Upper lobe of left lung (tissue), 6 donors: Measurements from ENCODE around the gene PIGU. TPM values are rescaled to one million over a fixed set of nuclear protein-coding genes. Genes with fewer than 3 reads are reported as not detected.
A peak's percentile ranks its signal among the peaks of the same experiment; 100 is the strongest.

ENCODE experiments used
- ATAC-seq, 2 donors: fragments of 200-7000 bp; cut with Tn5 transposase; one replicate each; pipeline ENCODE4 v1.9.1; 2022; ENCODE audit warnings: mild to moderate bottlenecking in 2 of 2, moderate library complexity in 2 of 2; ENCODE audit not compliant: low FRiP score in 2 of 2
- DNase-seq, 2 donors: peaks; one replicate each; pipeline ENCODE4 v3.0.0-alpha.2; 2019 to 2020
- H3K27ac ChIP-seq, 4 donors: fragments of 200-600 bp; sonication (generic); one replicate each; pipeline ENCODE4 v1.5.1; 2016 to 2019
- H3K27me3 ChIP-seq, 4 donors: fragments of 200-600 bp; sonication (generic); one replicate each; pipeline ENCODE4 v1.5.1; 2017 to 2019
- H3K36me3 ChIP-seq, 4 donors: fragments of 200-600 bp; sonication (generic); one replicate each; pipeline ENCODE4 v1.5.1; 2016 to 2019
- H3K4me1 ChIP-seq, 4 donors: fragments of 200-600 bp; sonication (generic); one replicate each; pipeline ENCODE4 v1.5.1; 2018 to 2019
- H3K4me3 ChIP-seq, 4 donors: fragments of 200-600 bp; sonication (generic); one replicate each; pipeline ENCODE4 v1.5.1; 2017 to 2019; ENCODE audit warnings: mild to moderate bottlenecking in 2 of 4, moderate library complexity in 1 of 4
- H3K9me3 ChIP-seq, 4 donors: fragments of 200-600 bp; sonication (generic); one replicate each; pipeline ENCODE4 v1.5.1; 2018 to 2019
- EP300 ChIP-seq, 4 donors: sonication (generic); formaldehyde crosslinking; IDR thresholded peaks; one replicate each; pipeline ENCODE4 v1.5.1; 2017; ENCODE audit warnings: antibody characterized with exemption in 4 of 4, control low read depth in 2 of 4
- POLR2A ChIP-seq, 4 donors: fragments of 450-650 bp; IDR thresholded peaks; one replicate each; pipeline ENCODE4 v1.5.1; 2016 to 2017; ENCODE audit warnings: antibody characterized with exemption in 4 of 4, mild to moderate bottlenecking in 2 of 4
- POLR2AphosphoS5 ChIP-seq, 2 donors: sonication (generic); formaldehyde crosslinking; IDR thresholded peaks; one replicate each; pipeline ENCODE4 v1.5.1; 2017; ENCODE audit warnings: antibody characterized with exemption in 2 of 2
- WGBS, 2 donors: methylation state at CpG; one replicate each; pipeline ENCODE4 v1.1.5; 2017 to 2018; 5-methylcytosine and 5-hydroxymethylcytosine counted together
- total RNA-seq, 6 donors: library from RNA; depleted of rRNA in 4 of 6; stranded (reverse); fragments of >200 nt in 4 of 6; gene quantifications; one replicate each; pipeline versions ENCODE4 v1.1.0 to v1.2.1, GENCODE V29; 2016 to 2021
- TF ChIP-seq, protein P1 (sequence below), 6 experiments: fragments of 450-650 bp in 4 of 6; fragments of 200-600 bp in 2 of 6; sonication (generic) in 2 of 6; IDR thresholded peaks; one replicate each; pipeline ENCODE4 v1.5.1; 2016 to 2019; ENCODE audit warnings: antibody characterized with exemption in 6 of 6
- donor health status: DM: no; HTN: no; CAD: no; lungs with moderate emphysema.
- donor health status: DM: no; HTN: yes; CAD: no; lungs with severe emphysema.

The PIGU gene
- total RNA-seq, 6 donors from 2014 or later, result 8.0 to 17.1 (median 12.7) TPM

DNA sequence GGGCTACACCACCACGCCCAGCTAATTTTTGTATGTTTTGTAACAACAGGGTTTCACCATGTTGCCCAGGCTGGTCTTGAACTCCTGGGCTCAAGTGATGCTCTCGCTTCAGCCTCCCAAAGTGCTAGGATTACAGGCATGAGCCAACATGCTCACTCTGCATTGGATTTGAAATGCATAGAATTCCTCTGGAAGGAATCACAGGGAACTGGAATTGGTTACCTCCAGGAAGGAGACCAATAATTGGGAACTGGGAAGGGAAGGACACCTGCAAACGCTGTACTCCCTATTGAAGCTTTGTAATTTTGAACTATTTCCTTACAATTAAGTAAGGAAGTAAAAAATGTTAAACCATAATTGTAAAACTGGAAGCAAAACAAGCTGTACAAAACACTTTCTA, 14.9 kb upstream of the PIGU start:
- Histone ChIP-seq H3K27me3 (no peaks in the 10 kb centered on the region), H3K27ac (no peak overlapping the region), H3K4me3 (no peak overlapping the region), H3K4me1 (peaks cover 0 to 3% (median 1%) of the 10 kb centered on the region in 4 donors), H3K36me3 (no peaks in the 10 kb centered on the region), H3K9me3 (no peaks in the 10 kb centered on the region)
- ATAC-seq (no peak), DNase-seq (no peak)
- TF ChIP-seq, protein P1, sequence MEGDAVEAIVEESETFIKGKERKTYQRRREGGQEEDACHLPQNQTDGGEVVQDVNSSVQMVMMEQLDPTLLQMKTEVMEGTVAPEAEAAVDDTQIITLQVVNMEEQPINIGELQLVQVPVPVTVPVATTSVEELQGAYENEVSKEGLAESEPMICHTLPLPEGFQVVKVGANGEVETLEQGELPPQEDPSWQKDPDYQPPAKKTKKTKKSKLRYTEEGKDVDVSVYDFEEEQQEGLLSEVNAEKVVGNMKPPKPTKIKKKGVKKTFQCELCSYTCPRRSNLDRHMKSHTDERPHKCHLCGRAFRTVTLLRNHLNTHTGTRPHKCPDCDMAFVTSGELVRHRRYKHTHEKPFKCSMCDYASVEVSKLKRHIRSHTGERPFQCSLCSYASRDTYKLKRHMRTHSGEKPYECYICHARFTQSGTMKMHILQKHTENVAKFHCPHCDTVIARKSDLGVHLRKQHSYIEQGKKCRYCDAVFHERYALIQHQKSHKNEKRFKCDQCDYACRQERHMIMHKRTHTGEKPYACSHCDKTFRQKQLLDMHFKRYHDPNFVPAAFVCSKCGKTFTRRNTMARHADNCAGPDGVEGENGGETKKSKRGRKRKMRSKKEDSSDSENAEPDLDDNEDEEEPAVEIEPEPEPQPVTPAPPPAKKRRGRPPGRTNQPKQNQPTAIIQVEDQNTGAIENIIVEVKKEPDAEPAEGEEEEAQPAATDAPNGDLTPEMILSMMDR (IDR thresholded peaks at IDR 0.05), result no peak
- TF ChIP-seq POLR2A (IDR thresholded peaks at IDR 0.05), result no peak
- TF ChIP-seq EP300 (IDR thresholded peaks at IDR 0.05), result no peak
- TF ChIP-seq POLR2AphosphoS5 (IDR thresholded peaks at IDR 0.05), result no peak
- WGBS, 2 donors, result 81 to 86% methylated on average over 3 of the region's 3 CpGs

DNA sequence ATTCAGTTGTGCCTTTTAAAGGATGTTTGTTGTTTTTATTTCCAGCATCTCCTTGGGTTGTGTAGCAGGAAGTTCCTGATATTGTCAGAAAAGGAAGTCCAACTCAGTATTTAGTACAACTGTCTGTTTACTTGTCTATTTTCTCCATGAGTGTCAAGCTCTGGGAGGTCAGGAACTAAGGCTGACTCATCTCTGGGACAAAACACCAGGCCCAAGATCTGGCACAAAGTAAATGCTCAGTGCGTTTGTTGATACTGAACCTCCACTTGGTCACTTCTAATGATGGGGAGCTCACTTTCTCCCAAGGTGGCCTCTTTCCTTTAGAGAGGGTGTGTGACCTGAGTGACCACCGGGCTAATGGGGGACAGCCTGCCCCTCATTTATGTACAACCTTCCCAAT, 12.6 kb upstream of the PIGU start:
- DNase-seq, result no peak

DNA sequence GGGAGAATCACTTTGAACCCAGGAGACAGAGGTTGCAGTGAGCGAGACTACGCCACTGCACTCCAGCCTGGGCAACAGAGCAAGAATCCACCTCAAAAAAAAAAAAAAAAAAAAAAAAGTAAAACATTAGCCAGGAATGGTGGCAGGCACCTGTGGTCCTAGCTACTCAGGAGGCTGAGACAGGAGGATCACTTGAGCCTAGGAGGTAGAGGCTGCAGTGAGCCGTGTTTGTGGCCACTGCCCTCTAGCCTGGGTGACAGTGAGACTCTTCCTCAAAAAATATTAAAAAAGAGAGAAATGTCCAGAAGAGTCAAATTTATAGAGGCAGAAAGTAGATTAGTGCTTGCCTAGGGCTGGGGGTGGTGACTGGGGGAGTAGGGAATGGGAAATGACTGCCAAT, 6.8 kb upstream of the PIGU start:
- Histone ChIP-seq H3K27me3 (no peaks in the 10 kb centered on the region), H3K4me3 (no peak overlapping the region), H3K36me3 (no peaks in the 10 kb centered on the region), H3K27ac (no peak overlapping the region), H3K4me1 (peaks cover 0 to 2% (median 0%) of the 10 kb centered on the region in 4 donors), H3K9me3 (no peaks in the 10 kb centered on the region)
- DNase-seq (no peak), ATAC-seq (no peak)
- TF ChIP-seq EP300 (IDR thresholded peaks at IDR 0.05) (no peak), POLR2A (IDR thresholded peaks at IDR 0.05) (no peak), POLR2AphosphoS5 (IDR thresholded peaks at IDR 0.05) (no peak)
- TF ChIP-seq, protein P1 (IDR thresholded peaks at IDR 0.05), result no peak
- 94 to 98% methylated on average over 3 of the region's 3 CpGs for WGBS, 2 donors

More for the DNA sequence above, 12.6 kb upstream of the PIGU start:
- Histone ChIP-seq H3K4me3 (no peak overlapping the region), H3K4me1 (peaks cover 0 to 3% (median 1%) of the 10 kb centered on the region in 4 donors), H3K27me3 (no peaks in the 10 kb centered on the region), H3K9me3 (no peaks in the 10 kb centered on the region), H3K27ac (peak overlapping the region in 1 of 4 donors; percentile 22), H3K36me3 (no peaks in the 10 kb centered on the region)
- ATAC-seq, result no peak
- TF ChIP-seq POLR2AphosphoS5 (IDR thresholded peaks at IDR 0.05), result peak; percentile 14 to 41
- TF ChIP-seq EP300 (IDR thresholded peaks at IDR 0.05), result no peak
- TF ChIP-seq, protein P1 (IDR thresholded peaks at IDR 0.05), result no peak
- no peak for TF ChIP-seq POLR2A (IDR thresholded peaks at IDR 0.05)
- WGBS, 2 donors, result 74 to 75% methylated on average over 2 of the region's 2 CpGs

DNA sequence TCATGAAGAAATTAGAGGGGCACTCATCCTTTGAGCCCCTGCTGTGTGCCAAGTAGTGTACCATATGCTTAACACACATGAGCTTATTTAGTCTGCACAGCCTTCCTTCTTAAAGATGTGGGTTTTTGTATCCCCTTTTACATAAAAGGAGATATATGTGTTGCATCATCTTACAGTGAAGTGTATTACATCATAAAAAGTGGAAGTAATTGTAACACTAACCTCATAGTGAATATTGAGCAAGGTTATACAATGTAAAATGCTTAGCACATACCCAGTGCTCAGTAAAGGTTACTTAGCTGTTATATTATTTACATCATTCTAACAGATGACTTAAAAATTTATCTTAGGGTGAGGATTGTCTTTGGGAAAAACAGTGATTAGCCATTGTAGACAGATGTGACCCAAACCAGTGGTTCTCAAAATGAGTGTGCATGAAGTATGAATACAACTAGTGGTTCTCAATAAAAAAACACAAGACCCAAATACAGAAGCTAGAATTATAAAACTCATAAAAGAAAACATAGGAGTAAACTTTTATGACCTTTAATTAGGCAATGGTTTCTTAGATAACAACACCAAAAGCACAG, 3.8 kb upstream of the PIGU start:
- no peak overlapping the region for H3K4me3 ChIP-seq

More for the DNA sequence above, 3.8 kb upstream of the PIGU start:
- Histone ChIP-seq H3K4me1 (peaks cover 6 to 18% (median 13%) of the 10 kb centered on the region in 4 donors), H3K27ac (peak overlapping the region in 1 of 4 donors; percentile 66), H3K36me3 (no peaks in the 10 kb centered on the region), H3K27me3 (no peaks in the 10 kb centered on the region), H3K9me3 (no peaks in the 10 kb centered on the region)
- TF ChIP-seq, protein P1 (IDR thresholded peaks at IDR 0.05), result no peak
- peak in 1 of 4 donors; percentile 21 for TF ChIP-seq EP300 (IDR thresholded peaks at IDR 0.05)
- DNase-seq, result no peak
- ATAC-seq, result no peak
